Brain microvascular endothelial cell (primary cell): ENCODE measurements around the gene KDSR.

Experiments used
- DNase-seq: peaks from one replicate; pipeline ENCODE4 v3.0.0-alpha.2; 2020
- H3K27ac ChIP-seq: fragments of 250-450 bp; sonication (Bioruptor Pico); 2 replicates; pipeline ENCODE4 v1.5.1; 2020; ENCODE audit warnings: mild to moderate bottlenecking, moderate library complexity
- H3K27me3 ChIP-seq: fragments of 250-450 bp; sonication (Bioruptor Pico); replicated peaks from 2 replicates; pipeline ENCODE4 v1.5.1; 2020; ENCODE audit warnings: mild to moderate bottlenecking
- H3K36me3 ChIP-seq: fragments of 250-450 bp; sonication (Bioruptor Pico); replicated peaks from 2 replicates; pipeline ENCODE4 v1.5.1; 2020; ENCODE audit warnings: mild to moderate bottlenecking
- H3K4me3 ChIP-seq: 2 replicates; pipeline ENCODE4 v1.5.1; 2011; ENCODE audit warnings: low read depth, mild to moderate bottlenecking, control low read depth, low read length, moderate library complexity
- in situ Hi-C: cut with HindIII; loops from 2 replicates; pipeline ENCODE4 v1.10.0; 2017; ENCODE audit warnings: low sequenced_read_pairs, low pct_ligation_motif_present
- TF ChIP-seq, protein P1 (sequence below): IDR thresholded peaks from 2 replicates; pipeline ENCODE4 v1.5.1; 2011; ENCODE audit warnings: low read depth, mild to moderate bottlenecking, moderate library complexity, low read length, control low read depth, inconsistent platforms; ENCODE audit errors: missing control alignments

KDSR gene

GRCh38 chr18:63387861-63388260, 20.9 kb upstream of the KDSR start:
- Histone ChIP-seq H3K4me3 (no peak overlapping the region), H3K27me3 (no peaks in the 10 kb centered on the region), H3K27ac (no peak overlapping the region), H3K36me3 (peaks cover 38% of the 10 kb centered on the region)
- in situ Hi-C loops, result no loop called here
- TF ChIP-seq, protein P1, sequence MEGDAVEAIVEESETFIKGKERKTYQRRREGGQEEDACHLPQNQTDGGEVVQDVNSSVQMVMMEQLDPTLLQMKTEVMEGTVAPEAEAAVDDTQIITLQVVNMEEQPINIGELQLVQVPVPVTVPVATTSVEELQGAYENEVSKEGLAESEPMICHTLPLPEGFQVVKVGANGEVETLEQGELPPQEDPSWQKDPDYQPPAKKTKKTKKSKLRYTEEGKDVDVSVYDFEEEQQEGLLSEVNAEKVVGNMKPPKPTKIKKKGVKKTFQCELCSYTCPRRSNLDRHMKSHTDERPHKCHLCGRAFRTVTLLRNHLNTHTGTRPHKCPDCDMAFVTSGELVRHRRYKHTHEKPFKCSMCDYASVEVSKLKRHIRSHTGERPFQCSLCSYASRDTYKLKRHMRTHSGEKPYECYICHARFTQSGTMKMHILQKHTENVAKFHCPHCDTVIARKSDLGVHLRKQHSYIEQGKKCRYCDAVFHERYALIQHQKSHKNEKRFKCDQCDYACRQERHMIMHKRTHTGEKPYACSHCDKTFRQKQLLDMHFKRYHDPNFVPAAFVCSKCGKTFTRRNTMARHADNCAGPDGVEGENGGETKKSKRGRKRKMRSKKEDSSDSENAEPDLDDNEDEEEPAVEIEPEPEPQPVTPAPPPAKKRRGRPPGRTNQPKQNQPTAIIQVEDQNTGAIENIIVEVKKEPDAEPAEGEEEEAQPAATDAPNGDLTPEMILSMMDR, result no peak
- DNase-seq, result no peak

DNA sequence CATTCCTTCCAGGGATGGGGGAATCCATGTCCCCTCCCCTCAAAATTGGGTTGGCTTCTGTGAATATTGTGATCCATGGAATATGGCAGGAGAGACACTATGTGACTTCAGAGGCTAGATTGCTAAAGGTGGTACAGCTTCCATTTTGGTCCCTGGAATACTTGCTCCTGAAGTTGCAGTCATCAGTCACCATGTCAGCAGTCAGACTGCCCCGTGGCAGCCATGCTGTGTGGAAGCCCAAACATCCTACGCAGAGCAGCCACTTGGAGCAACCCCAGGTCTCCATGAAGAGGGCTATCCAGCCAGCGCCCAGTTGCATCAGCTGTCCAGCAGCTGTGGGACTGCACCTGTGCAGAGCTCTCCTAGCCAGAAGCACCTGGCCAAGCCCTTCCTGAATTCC, 15.8 kb upstream of the KDSR start:
- Histone ChIP-seq H3K4me3 (no peak overlapping the region), H3K27me3 (no peaks in the 10 kb centered on the region), H3K36me3 (peaks cover 12% of the 10 kb centered on the region), H3K27ac (no peak overlapping the region)
- DNase-seq, result no peak
- TF ChIP-seq, protein P1, result no peak
- in situ Hi-C loops, result no loop called here

DNA sequence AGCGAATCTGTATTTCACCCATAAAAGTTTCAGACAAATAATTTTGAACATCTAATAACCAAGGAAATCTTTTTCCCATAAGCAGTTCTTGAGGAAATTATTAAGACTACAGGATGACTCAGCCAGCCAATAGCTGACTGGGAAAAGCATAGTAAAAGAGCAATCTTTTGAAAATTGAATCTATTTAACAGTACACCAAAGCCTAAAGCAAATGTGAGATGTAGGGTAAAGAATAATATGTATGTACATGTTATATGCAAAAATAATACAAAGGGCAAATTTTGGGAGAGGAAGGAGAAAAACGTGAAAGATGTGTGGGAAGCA, 12.6 kb upstream of the KDSR start:
- H3K27me3 ChIP-seq, result no peaks in the 10 kb centered on the region
- TF ChIP-seq, protein P1, result no peak
- in situ Hi-C loops, result no loop called here
- H3K4me3 ChIP-seq, result no peak overlapping the region
- peaks cover 5% of the 10 kb centered on the region for H3K36me3 ChIP-seq
- H3K27ac ChIP-seq, result peak overlapping the region; percentile 37
- DNase-seq, result no peak

- Histone ChIP-seq H3K27me3 (no peaks in the 10 kb centered on the region), H3K4me3 (no peak overlapping the region), H3K36me3 (peaks cover 5% of the 10 kb centered on the region), H3K27ac (peak overlapping the region; percentile 37)
- TF ChIP-seq, protein P1, result no peak
- in situ Hi-C loops, result no loop called here
- no peak for DNase-seq
Observed at GRCh38 chr18:63378919-63379638, 12.1 kb upstream of the KDSR start.

DNA sequence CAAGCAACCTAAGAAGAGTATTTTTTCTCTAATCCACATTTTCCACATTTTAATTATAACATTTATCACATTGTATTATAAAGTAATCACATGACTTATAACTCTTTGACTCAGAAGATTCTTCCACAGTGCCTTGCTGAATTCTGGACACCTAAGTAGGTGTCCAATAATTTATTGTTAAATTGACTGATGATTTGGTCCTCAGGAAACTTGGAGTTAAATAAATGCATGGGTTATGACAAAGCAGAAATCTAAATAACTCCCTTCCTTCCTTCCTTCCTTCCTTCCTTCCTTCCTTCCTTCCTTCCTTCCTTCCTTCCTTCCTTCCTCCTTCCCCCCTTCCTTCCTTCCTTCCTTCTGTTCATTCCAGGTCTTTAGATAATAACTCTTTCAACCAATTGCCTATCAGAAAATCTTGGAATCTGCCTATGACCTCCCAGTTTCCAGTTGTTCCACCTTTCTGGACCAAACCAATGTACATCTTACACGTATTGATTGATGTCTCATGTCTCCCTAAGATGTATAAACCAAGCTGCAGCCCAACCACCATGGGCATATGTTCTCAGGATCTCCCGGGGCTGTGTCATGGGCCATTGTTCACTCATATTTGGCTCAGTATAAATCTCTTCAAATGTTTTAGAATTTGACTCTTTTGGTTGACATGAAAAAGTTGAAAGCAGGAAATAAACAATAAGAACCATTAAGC, 10.4 kb upstream of the KDSR start:
- H3K27ac ChIP-seq, result no peak overlapping the region
- no peaks in the 10 kb centered on the region for H3K27me3 ChIP-seq
- in situ Hi-C loops, result no loop called here
- TF ChIP-seq, protein P1, result no peak
- DNase-seq, result no peak
- no peak overlapping the region for H3K4me3 ChIP-seq
- no peaks in the 10 kb centered on the region for H3K36me3 ChIP-seq
